Hematopoietic multipotent progenitor cell treated with erythropoietin and hydrocortisone succinate and interleukin-3 and kit ligand, for 6 days (in vitro differentiated cells): ENCODE results near the gene NEK3.
"Not testable (repeated sequence)": the region's sequence is repeated elsewhere in the genome, so short reads cannot be mapped to it uniquely, and the experiment has no call there.

ENCODE experiments used
- DNase-seq: peaks from one replicate; pipeline ENCODE4 v3.0.0-alpha.2; 2015

NEK3 gene

GRCh38 chr13:52159159-52159982 lies at the start of gene NEK3:
Gene NEK3 (minus strand): TSS chr13:52159597. CDS start chr13:52156191, 3,406 bp downstream.
- peak; percentile 77 for DNase-seq

- not testable (repeated sequence) for DNase-seq
Measured at GRCh38 chr13:52208384-52208783, 49.0 kb upstream of the NEK3 start.

GRCh38 chr13:52207896-52208295 lies 48.5 kb upstream of the NEK3 start:
- DNase-seq, result not testable (repeated sequence)

GRCh38 chr13:52207337-52207736 lies 47.9 kb upstream of the NEK3 start:
- not testable (repeated sequence) for DNase-seq

GRCh38 chr13:52204546-52204945 lies 45.1 kb upstream of the NEK3 start:
- DNase-seq, result not testable (repeated sequence)

- DNase-seq, result peak; percentile 42
Measured at GRCh38 chr13:52203864-52204263, 44.5 kb upstream of the NEK3 start.

- DNase-seq, result not testable (repeated sequence)
Measured at GRCh38 chr13:52202506-52202905, 43.1 kb upstream of the NEK3 start.

- peak; percentile 86 for DNase-seq
Measured at GRCh38 chr13:52201439-52202193, 42.2 kb upstream of the NEK3 start.

- peak; percentile 87 for DNase-seq
Measured at GRCh38 chr13:52195401-52195837, 36.0 kb upstream of the NEK3 start.

- peak; percentile 96 for DNase-seq
Measured at GRCh38 chr13:52194184-52194868, 34.9 kb upstream of the NEK3 start.

GRCh38 chr13:52193587-52194183 lies 34.3 kb upstream of the NEK3 start:
- peak; percentile 41 for DNase-seq

- DNase-seq, result peak; percentile 95
Measured at GRCh38 chr13:52187424-52188187, 28.2 kb upstream of the NEK3 start.

GRCh38 chr13:52187029-52187423 lies 27.6 kb upstream of the NEK3 start:
- no peak for DNase-seq

- DNase-seq, result not testable (repeated sequence)
Measured at GRCh38 chr13:52181316-52181954, 22.0 kb upstream of the NEK3 start.

- peak; percentile 40 for DNase-seq
Measured at GRCh38 chr13:52179925-52180324, 20.5 kb upstream of the NEK3 start.

GRCh38 chr13:52177276-52177675 lies 17.9 kb upstream of the NEK3 start:
- no peak for DNase-seq

- DNase-seq, result peak; percentile 39
Measured at GRCh38 chr13:52173970-52174369, 14.6 kb upstream of the NEK3 start.

- no peak for DNase-seq
Measured at GRCh38 chr13:52173373-52173772, 14.0 kb upstream of the NEK3 start.

- DNase-seq, result not testable (repeated sequence)
Measured at GRCh38 chr13:52171686-52172085, 12.3 kb upstream of the NEK3 start.

GRCh38 chr13:52170828-52171391 lies 11.5 kb upstream of the NEK3 start:
- DNase-seq, result not testable (repeated sequence)

- no peak for DNase-seq
Measured at GRCh38 chr13:52169839-52170238, 10.4 kb upstream of the NEK3 start.
